IMR-90 (cell line): ENCODE data around the gene CYP20A1. TPM values are rescaled to one million over a fixed set of nuclear protein-coding genes. Genes with fewer than 3 reads are reported as not detected.

Source experiments
- ATAC-seq: fragments of 200-7000 bp; cut with Tn5 transposase; 2 replicates; pipeline ENCODE4 v1.9.1; 2020; ENCODE audit warnings: low read depth, mild to moderate bottlenecking, moderate library complexity
- BruUV-seq: library from RNA; stranded (reverse); fragments of 400-500 nt; replicated peaks from 2 replicates; lab custom pipeline; 2021; lab: Mats Ljungman, UMichigan
- CTCF ChIA-PET: fragments of 300-600 bp; formaldehyde crosslinking; extraction: SDS; loops from one replicate; lab custom pipeline; 2021; ENCODE audit warnings: antibody characterized with exemption; lab: Yijun Ruan, JAX
- POLR2A ChIA-PET: fragments of 300-600 bp; sonication (Branson Sonifier 250); formaldehyde crosslinking; loops from one replicate; lab custom pipeline; 2022; ENCODE audit warnings: antibody characterized with exemption; ENCODE audit not compliant: unreplicated experiment; lab: Charles Lee
- DNase-seq: peaks from one replicate; pipeline ENCODE4 v3.0.0; 2013
- H2AFZ ChIP-seq: replicated peaks from 2 replicates; pipeline ENCODE3; 2013; ENCODE audit warnings: low read length, mild to moderate bottlenecking; ENCODE audit not compliant: poor library complexity
- H2AK5ac ChIP-seq: 2 replicates; pipeline ENCODE4 v1.6.1; 2013; ENCODE audit warnings: low read depth, low read length, inconsistent platforms
- H2AK9ac ChIP-seq: replicated peaks from 2 replicates; pipeline ENCODE3; 2013; ENCODE audit warnings: mild to moderate bottlenecking, low read depth, low read length, moderate library complexity; ENCODE audit not compliant: poor library complexity
- H2BK120ac ChIP-seq: 2 replicates; pipeline ENCODE4 v1.6.1; 2013; ENCODE audit warnings: low read depth, low read length, inconsistent platforms
- H2BK15ac ChIP-seq: 3 replicates; pipeline ENCODE4 v1.6.1; 2013; ENCODE audit warnings: low read depth, low read length, inconsistent platforms
- H2BK20ac ChIP-seq: 2 replicates; pipeline ENCODE4 v1.6.1; 2013; ENCODE audit warnings: low read depth, mild to moderate bottlenecking, inconsistent platforms, low read length, moderate library complexity
- H2BK5ac ChIP-seq: 2 replicates; pipeline ENCODE4 v1.6.1; 2013; ENCODE audit warnings: mild to moderate bottlenecking, low read depth, low read length, inconsistent platforms; ENCODE audit not compliant: poor library complexity, severe bottlenecking
- H3K14ac ChIP-seq: replicated peaks from 2 replicates; pipeline ENCODE4 v1.6.1; 2013; ENCODE audit warnings: low read depth, low read length, inconsistent platforms
- H3K18ac ChIP-seq: 2 replicates; pipeline ENCODE4 v1.6.1; 2013; ENCODE audit warnings: low read depth, low read length, control low read depth
- H3K23ac ChIP-seq: 2 replicates; pipeline ENCODE4 v1.6.1; 2013; ENCODE audit warnings: low read depth, low read length, inconsistent platforms
- H3K27ac ChIP-seq: 2 replicates; pipeline ENCODE4 v1.5.1; 2013; ENCODE audit warnings: mild to moderate bottlenecking, control low read depth, low read length; ENCODE audit not compliant: insufficient read depth
- H3K27me3 ChIP-seq: 2 replicates; pipeline ENCODE4 v1.6.1; 2013; ENCODE audit warnings: low read length; ENCODE audit not compliant: control insufficient read depth, insufficient read depth
- H3K36me3 ChIP-seq: 2 replicates; pipeline ENCODE4 v1.6.1; 2013; ENCODE audit warnings: low read length, mixed read lengths; ENCODE audit not compliant: control insufficient read depth, insufficient read depth
- H3K4ac ChIP-seq: 2 replicates; pipeline ENCODE4 v1.6.1; 2013; ENCODE audit warnings: low read depth, low read length, inconsistent platforms
- H3K4me1 ChIP-seq: 2 replicates; pipeline ENCODE4 v1.6.1; 2013; ENCODE audit warnings: low read length, mixed read lengths; ENCODE audit not compliant: control insufficient read depth, insufficient read depth
- H3K4me2 ChIP-seq: 2 replicates; pipeline ENCODE4 v1.6.1; 2013; ENCODE audit warnings: low read depth, mild to moderate bottlenecking, control low read depth, low read length, moderate library complexity
- H3K4me3 ChIP-seq: 2 replicates; pipeline ENCODE4 v1.5.1; 2013; ENCODE audit warnings: low read depth, mild to moderate bottlenecking, control low read depth, low read length, moderate library complexity; ENCODE audit not compliant: insufficient read depth
- H3K56ac ChIP-seq: 2 replicates; pipeline ENCODE4 v1.6.1; 2013; ENCODE audit warnings: low read length, inconsistent platforms; ENCODE audit not compliant: insufficient read depth; ENCODE audit errors: extremely low read depth
- H3K79me1 ChIP-seq, 2 experiments: 2 replicates each; pipeline ENCODE4 v1.6.1; 2013; ENCODE audit warnings: low read length in 2 of 2, inconsistent platforms in 1 of 2, low read depth in 1 of 2
- H3K9ac ChIP-seq: 2 replicates; pipeline ENCODE4 v1.6.1; 2013; ENCODE audit warnings: low read depth, low read length, control low read depth
- H3K9me1 ChIP-seq: 2 replicates; pipeline ENCODE4 v1.6.1; 2013; ENCODE audit warnings: low read length, inconsistent platforms; ENCODE audit not compliant: insufficient read depth
- H3K9me3 ChIP-seq: 2 replicates; pipeline ENCODE4 v1.6.1; 2013; ENCODE audit warnings: low read length; ENCODE audit not compliant: control insufficient read depth, insufficient read depth
- H4K20me1 ChIP-seq: 2 replicates; pipeline ENCODE4 v1.6.1; 2013; ENCODE audit warnings: low read length, inconsistent platforms; ENCODE audit not compliant: insufficient read depth
- H4K5ac ChIP-seq: 2 replicates; pipeline ENCODE4 v1.6.1; 2013; ENCODE audit warnings: mild to moderate bottlenecking, low read depth, low read length, control low read depth
- H4K8ac ChIP-seq, 2 experiments: 2 replicates each; pipeline ENCODE4 v1.6.1; 2013; ENCODE audit warnings: low read depth in 2 of 2, low read length in 2 of 2, control low read depth in 1 of 2, inconsistent platforms in 1 of 2
- H4K91ac ChIP-seq: 2 replicates; pipeline ENCODE4 v1.6.1; 2013; ENCODE audit warnings: low read depth, low read length, inconsistent platforms; ENCODE audit not compliant: insufficient read depth
- MAFK ChIP-seq: IDR thresholded peaks from 2 replicates; pipeline ENCODE4 v1.6.1; 2012; ENCODE audit warnings: low read depth, low read length, improper control_type of control experiment
- WGBS, 2 experiments: methylation state at CpG; one replicate each; pipeline versions ENCODE4 v1.1.5 to v1.1.7; 2013; ENCODE audit warnings: missing lambda C conversion rate in 2 of 2; ENCODE audit not compliant: insufficient read length in 1 of 2; ENCODE audit errors: extremely low coverage in 2 of 2; 5-methylcytosine and 5-hydroxymethylcytosine counted together
- dilution Hi-C: fragments of 300-500 bp; cut with HindIII; formaldehyde crosslinking; loops from one replicate; pipeline ENCODE4 v1.14.3; 2018; ENCODE audit warnings: low sequenced_read_pairs; ENCODE audit not compliant: unreplicated experiment
- in situ Hi-C: fragments of 300-500 bp; cut with MboI; formaldehyde crosslinking; loops from 3 replicates; pipeline ENCODE4 v1.14.3; 2019; ENCODE audit warnings: low sequenced_read_pairs, inconsistent platforms, mixed read lengths
- intact Hi-C: fragments of 100-400 bp; cut with micrococcal nuclease; formaldehyde crosslinking; loops from 2 replicates; pipeline ENCODE4 v1.10.0; 2022
- polyA plus RNA-seq, 3 experiments: library from polyadenylated mRNA; depleted of rRNA; stranded (reverse); fragments of >200 nt; gene quantifications; 2 replicates each; pipeline ENCODE4 v1.2.3, GENCODE V29; 2012; ENCODE audit warnings: low replicate concordance in 1 of 3
- total RNA-seq: library from RNA; depleted of rRNA; stranded (reverse); fragments of >200 nt; gene quantifications from 2 replicates; pipeline ENCODE4 v1.2.3, GENCODE V29; 2012

CYP20A1 gene
- total and polyA plus RNA-seq, 2 of the 4 experiments (the other 2 are of a cell fraction) = 7.0 to 16.8 TPM

GRCh38 chr2:203237346-203238238, 1.2 kb upstream of the CYP20A1 start:
- in situ Hi-C loops (loop anchor here (25.0 kb wide), 1 partner anchor 575 kb away; no protein-coding TSS in a partner anchor), intact Hi-C loops (loop anchor here (5.0 to 10.0 kb wide), 2 partner anchors 215 to 417 kb away; no protein-coding TSS in a partner anchor), dilution Hi-C loops (no loop called here)
- no TSS peak for BruUV-seq
- ChIA-PET POLR2A (no interaction called here), CTCF (interaction anchor here (1.0 to 1.3 kb wide), 3 partner anchors 11 to 216 kb away, joined by 3 to 4 read pairs (median 3); no protein-coding TSS in a partner anchor)
- peaks cover 3% of the 10 kb centered on the region; the same call in 1 of the 2 replicates for H3K4me1 ChIP-seq
- H2AK5ac ChIP-seq = peak overlapping the region; percentile 51; the same call in 1 of the 2 replicates
- 0 out of 2 replicates have a peak, but pooled peaks cover 3% of the 10 kb centered on the region for H3K9me1 ChIP-seq
- peak overlapping the region; percentile 74 to 98; a peak in 2 of 4 replicates for H4K8ac ChIP-seq
- H3K36me3 ChIP-seq = no peaks in the 10 kb centered on the region
- H3K27me3 ChIP-seq = no peaks in the 10 kb centered on the region
- H2BK20ac ChIP-seq = no peak overlapping the region
- H2AFZ ChIP-seq = peak overlapping the region; percentile 95
- no peaks in the 10 kb centered on the region for H3K9me3 ChIP-seq
- no peak overlapping the region for H4K91ac ChIP-seq
- no peak overlapping the region for H3K18ac ChIP-seq
- H4K20me1 ChIP-seq = no peaks in the 10 kb centered on the region
- ATAC-seq (no peak), DNase-seq (no peak)
- H3K4me2 ChIP-seq = no peak overlapping the region
- H2BK15ac ChIP-seq = no peak overlapping the region
- no peak overlapping the region for H2BK5ac ChIP-seq
- H3K79me1 ChIP-seq = peaks cover 23 to 41% of the 10 kb centered on the region in 2 experiments
- H4K5ac ChIP-seq = no peak overlapping the region
- H3K56ac ChIP-seq = no peak overlapping the region
- peak overlapping the region; percentile 62 for H2AK9ac ChIP-seq
- H3K4me3 ChIP-seq = no peak overlapping the region
- no peak overlapping the region for H3K4ac ChIP-seq
- H3K9ac ChIP-seq = no peak overlapping the region
- no peak overlapping the region for H3K14ac ChIP-seq
- 0 out of 2 replicates have a peak overlapping the region, but pooled peaks have one; percentile 27 for H3K23ac ChIP-seq
- TF ChIP-seq MAFK = no peak
- no peak overlapping the region for H3K27ac ChIP-seq
- 100% methylated on average over 2 of the region's 16 CpGs; no CpG with 5 or more reads in 1 of the 2 experiments for WGBS, 2 experiments
- no peak overlapping the region for H2BK120ac ChIP-seq
